Measurements from ENCODE around the gene KBTBD6. TPM values are rescaled to one million over a fixed set of nuclear protein-coding genes. Genes with fewer than 3 reads are reported as not detected.
A peak's percentile ranks its signal among the peaks of the same experiment; 100 is the strongest.
"Not testable (repeated sequence)": the region's sequence is repeated elsewhere in the genome, so short reads cannot be mapped to it uniquely, and the experiment has no call there.

KBTBD6 gene
- 10 to 100 TPM in 9 of 10 donors, 1 to 10 TPM in 1; 7.1 to 15.4 (median 11.2) TPM for polyA plus RNA-seq (ENCODE audit: insufficient read length in 10 of 10)
- long read RNA-seq, donor 1, full-length matches to known transcripts, result 8 of 8 reads
- long read RNA-seq, donor 1, partial matches to known transcripts, result 0 of 8 reads
- long read RNA-seq, donor 1, other reads (novel, unspliced or antisense), result 0 of 8 reads
- long read RNA-seq, donor 2, full-length matches to known transcripts, result 12 of 12 reads
- long read RNA-seq, donor 2, partial matches to known transcripts, result 0 of 12 reads
- long read RNA-seq, donor 2, other reads (novel, unspliced or antisense), result 0 of 12 reads
- long read RNA-seq, donor 3, full-length matches to known transcripts, result 1 of 1 reads
- long read RNA-seq, donor 3, partial matches to known transcripts, result 0 of 1 reads
- long read RNA-seq, donor 3, other reads (novel, unspliced or antisense), result 0 of 1 reads
- long read RNA-seq, donor 4, full-length matches to known transcripts, result 7 of 7 reads
- long read RNA-seq, donor 4, partial matches to known transcripts, result 0 of 7 reads
- long read RNA-seq, donor 4, other reads (novel, unspliced or antisense), result 0 of 7 reads
- long read RNA-seq, donor 5, full-length matches to known transcripts, result 20 of 20 reads
- long read RNA-seq, donor 5, partial matches to known transcripts, result 0 of 20 reads
- long read RNA-seq, donor 5, other reads (novel, unspliced or antisense), result 0 of 20 reads
- long read RNA-seq, donor 6, full-length matches to known transcripts, result 9 of 9 reads
- long read RNA-seq, donor 6, partial matches to known transcripts, result 0 of 9 reads
- long read RNA-seq, donor 6, other reads (novel, unspliced or antisense), result 0 of 9 reads
- long read RNA-seq, donor 7, full-length matches to known transcripts, result 6 of 6 reads
- long read RNA-seq, donor 7, partial matches to known transcripts, result 0 of 6 reads
- long read RNA-seq, donor 7, other reads (novel, unspliced or antisense), result 0 of 6 reads
- long read RNA-seq, donor 8, full-length matches to known transcripts, result 12 of 12 reads
- long read RNA-seq, donor 8, partial matches to known transcripts, result 0 of 12 reads
- long read RNA-seq, donor 8, other reads (novel, unspliced or antisense), result 0 of 12 reads
- long read RNA-seq, donor 9, full-length matches to known transcripts, result 1 of 1 reads
- long read RNA-seq, donor 9, partial matches to known transcripts, result 0 of 1 reads
- long read RNA-seq, donor 9, other reads (novel, unspliced or antisense), result 0 of 1 reads

- peak; percentile 98 to 99 (median 99) for DNase-seq
Measured at GRCh38 chr13:41132512-41133152, at the start of gene KBTBD6. KBTBD6 (minus strand) TSS chr13:41132802; CDS start chr13:41132511, 291 bp downstream.

GRCh38 chr13:41182231-41182630 lies 49.6 kb upstream of the KBTBD6 start:
- no peak for DNase-seq

- peak in 1 of 3 donors; percentile 44 for DNase-seq
Measured at GRCh38 chr13:41179593-41180250, 47.1 kb upstream of the KBTBD6 start.

GRCh38 chr13:41178040-41178439 lies 45.4 kb upstream of the KBTBD6 start:
- peak in 1 of 3 donors; percentile 11 for DNase-seq

- no peak for DNase-seq
Measured at GRCh38 chr13:41177616-41178015, 45.0 kb upstream of the KBTBD6 start.

GRCh38 chr13:41175576-41175975 lies 43.0 kb upstream of the KBTBD6 start:
- DNase-seq, result not testable (repeated sequence)

- DNase-seq, result no peak
Measured at GRCh38 chr13:41162151-41162550, 29.5 kb upstream of the KBTBD6 start.

GRCh38 chr13:41159174-41159573 lies 26.6 kb upstream of the KBTBD6 start:
- no peak for DNase-seq

GRCh38 chr13:41157048-41157717 lies 24.6 kb upstream of the KBTBD6 start:
- no peak for DNase-seq

GRCh38 chr13:41156620-41157019 lies 24.0 kb upstream of the KBTBD6 start:
- DNase-seq, result no peak

GRCh38 chr13:41154042-41154441 lies 21.4 kb upstream of the KBTBD6 start:
- no peak for DNase-seq

GRCh38 chr13:41152005-41152404 lies 19.4 kb upstream of the KBTBD6 start:
- no peak for DNase-seq

- DNase-seq, result no peak
Measured at GRCh38 chr13:41150058-41150457, 17.5 kb upstream of the KBTBD6 start.

- DNase-seq, result no peak
Measured at GRCh38 chr13:41148419-41149283, 16.0 kb upstream of the KBTBD6 start.

GRCh38 chr13:41145136-41145908 lies 12.7 kb upstream of the KBTBD6 start:
- no peak for DNase-seq

- no peak for DNase-seq
Measured at GRCh38 chr13:41144576-41144975, 12.0 kb upstream of the KBTBD6 start.

GRCh38 chr13:41139296-41139966 lies 6.8 kb upstream of the KBTBD6 start:
- DNase-seq, result no peak

- no peak for DNase-seq
Measured at GRCh38 chr13:41137951-41138350, 5.3 kb upstream of the KBTBD6 start.

Measured in muscle of back (tissue), 13 donors.